Activated naive CD4-positive, alpha-beta T cell treated with anti-CD3 and anti-CD28 coated beads, Interleukin-2, amount 50 U/mL, for 72 hours (primary cell): ENCODE measurements around the gene PDE5A. TPM values are rescaled to one million over a fixed set of nuclear protein-coding genes. Genes with fewer than 3 reads are reported as not detected.

ENCODE experiments used
- ATAC-seq, 2 donors: fragments of 150-1000 bp; cut with Tn5 transposase; 2 replicates each; pipeline ENCODE4 v1.10.0; 2021; ENCODE audit warnings: mild to moderate bottlenecking in 2 of 2, moderate library complexity in 2 of 2
- DNase-seq, 2 donors: peaks; one replicate each; pipeline ENCODE4 v3.0.0; 2021 to 2022; ENCODE audit warnings: low spot score in 2 of 2
- H3K27ac Mint-ChIP-seq, 2 donors: one replicate each; pipeline ENCODE4 v1.8.0; 2022; ENCODE audit warnings: mild to moderate bottlenecking in 2 of 2, mixed read lengths in 2 of 2
- H3K36me3 Mint-ChIP-seq, 2 donors: one replicate each; pipeline ENCODE4 v1.8.0; 2022; ENCODE audit warnings: mixed read lengths in 2 of 2
- H3K9me3 Mint-ChIP-seq, 2 donors: one replicate each; pipeline ENCODE4 v1.8.0; 2022; ENCODE audit warnings: mixed read lengths in 2 of 2
- total RNA-seq, 2 donors: library from RNA; stranded (reverse); gene quantifications; one replicate each; pipeline ENCODE4 v1.2.3, GENCODE V29; 2022

The PDE5A gene
- total RNA-seq, 2 donors from 2014 or later, result 0.66 to 0.80 TPM

DNA sequence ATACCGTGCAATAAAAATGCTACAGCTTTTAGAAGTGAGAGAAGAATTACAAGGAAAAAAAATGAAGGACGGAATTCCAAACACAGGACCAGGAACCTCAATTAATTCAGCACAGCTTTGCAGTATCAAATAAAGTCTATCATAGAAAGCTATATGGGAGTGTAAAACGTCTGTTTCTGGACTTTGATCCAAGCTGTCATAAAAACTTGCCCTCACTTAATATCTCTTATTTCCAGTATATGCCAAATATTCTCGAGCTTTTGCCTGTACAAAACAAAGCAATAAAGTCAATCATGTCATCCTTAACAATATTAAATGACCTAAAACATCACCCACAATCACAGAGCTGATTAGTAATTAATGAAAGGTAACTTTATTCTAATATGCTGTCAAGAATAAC is 4.2 kb downstream of the PDE5A start:
- peaks cover 0 to 4% of the 10 kb centered on the region in 2 donors for H3K36me3 Mint-ChIP-seq
- no peaks in the 10 kb centered on the region for H3K9me3 Mint-ChIP-seq
- ATAC-seq, result no peak

DNA sequence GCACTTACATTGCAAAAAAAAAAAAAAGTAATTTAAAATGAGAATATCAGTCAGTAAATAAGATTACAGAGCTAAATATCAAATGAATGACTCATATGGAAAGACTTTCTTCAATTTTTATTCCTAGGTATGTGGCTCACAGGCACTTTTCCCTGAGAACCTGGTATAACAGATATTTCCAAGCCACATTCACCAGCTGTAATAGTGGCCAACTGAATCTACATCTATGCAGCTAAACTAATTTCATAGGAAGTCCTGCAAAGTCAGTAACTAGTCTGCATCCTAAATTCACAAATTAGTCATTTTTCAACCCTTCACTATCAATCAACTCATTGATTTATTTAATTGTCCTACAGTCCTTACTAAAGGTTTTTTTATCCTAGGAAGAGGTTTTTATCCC is 5.6 kb downstream of the PDE5A start:
- DNase-seq (no peak), ATAC-seq (no peak)
- Mint-ChIP-seq H3K9me3 (no peaks in the 10 kb centered on the region), H3K36me3 (peaks cover 0 to 4% of the 10 kb centered on the region in 2 donors), H3K27ac (no peak overlapping the region)

More for the DNA sequence above, 4.2 kb downstream of the PDE5A start:
- no peak overlapping the region for H3K27ac Mint-ChIP-seq
- DNase-seq, result no peak

DNA sequence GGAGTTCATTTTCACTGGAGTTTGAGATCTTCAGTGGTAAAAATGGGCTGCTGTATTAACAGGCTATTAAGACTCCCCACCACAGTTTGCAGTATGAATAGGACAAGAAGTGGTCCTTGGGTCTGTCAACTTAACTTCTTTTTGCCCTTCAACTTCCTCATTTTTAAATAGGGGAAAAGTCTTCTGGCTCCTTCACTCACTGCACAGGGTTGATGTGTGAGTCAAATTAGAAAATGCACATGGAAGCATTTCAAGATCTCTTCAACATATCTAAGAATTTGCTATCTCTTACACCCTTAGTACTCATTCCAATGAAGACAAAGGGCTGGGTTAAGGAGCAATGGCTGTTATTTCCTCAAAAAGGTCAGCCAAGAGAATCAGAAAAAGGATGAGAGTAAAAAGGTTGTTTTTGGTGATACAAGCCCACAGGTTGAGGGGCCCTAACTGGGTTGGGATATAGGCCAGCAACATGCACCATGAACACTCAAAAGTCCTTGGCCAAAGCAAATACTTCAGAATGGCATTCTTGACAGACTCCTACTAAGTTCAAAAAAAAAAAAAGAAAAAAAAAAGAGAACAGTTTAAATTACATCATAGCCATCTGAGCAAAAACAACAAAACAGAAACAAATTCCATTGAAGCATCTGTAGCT is 13.4 kb downstream of the PDE5A start:
- ATAC-seq (no peak), DNase-seq (no peak)
- Mint-ChIP-seq H3K9me3 (peaks cover 0 to 5% of the 10 kb centered on the region in 2 donors), H3K27ac (no peak overlapping the region), H3K36me3 (peaks cover 0 to 5% of the 10 kb centered on the region in 2 donors)

- no peaks in the 10 kb centered on the region for H3K36me3 Mint-ChIP-seq
- no peak overlapping the region for H3K27ac Mint-ChIP-seq
- DNase-seq, result no peak
- H3K9me3 Mint-ChIP-seq, result no peaks in the 10 kb centered on the region
- no peak for ATAC-seq
Measured at GRCh38 chr4:119604266-119604665, 24.3 kb downstream of the PDE5A start.

- H3K36me3 Mint-ChIP-seq, result peaks cover 0 to 12% of the 10 kb centered on the region in 2 donors
- DNase-seq (no peak), ATAC-seq (no peak)
- peaks cover 4 to 9% of the 10 kb centered on the region in 2 donors for H3K9me3 Mint-ChIP-seq
- H3K27ac Mint-ChIP-seq, result no peak overlapping the region
Measured at GRCh38 chr4:119602366-119602765, 26.2 kb downstream of the PDE5A start.

DNA sequence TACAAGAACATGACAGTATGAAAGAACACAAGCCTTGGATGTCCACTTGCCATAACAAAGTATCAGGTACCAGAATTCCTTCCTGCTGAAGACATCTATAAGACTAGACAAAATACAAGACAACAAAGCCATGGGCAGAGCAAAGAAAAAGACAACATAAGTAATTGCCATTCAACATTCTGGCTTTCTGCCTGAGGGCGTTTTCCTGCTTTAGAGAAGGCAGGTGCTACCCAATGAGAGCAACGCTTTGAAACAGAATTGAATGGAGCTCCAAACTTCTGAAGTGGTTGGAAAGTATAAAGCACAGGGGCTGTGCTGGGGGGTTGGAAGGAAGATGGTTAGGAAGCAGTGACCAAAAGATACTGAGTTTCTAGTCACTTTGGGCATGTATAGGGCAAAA is 30.1 kb downstream of the PDE5A start:
- DNase-seq (no peak), ATAC-seq (no peak)
- H3K27ac Mint-ChIP-seq, result no peak overlapping the region
- peaks cover 4 to 9% of the 10 kb centered on the region in 2 donors for H3K9me3 Mint-ChIP-seq
- peaks cover 0 to 12% of the 10 kb centered on the region in 2 donors for H3K36me3 Mint-ChIP-seq

DNA sequence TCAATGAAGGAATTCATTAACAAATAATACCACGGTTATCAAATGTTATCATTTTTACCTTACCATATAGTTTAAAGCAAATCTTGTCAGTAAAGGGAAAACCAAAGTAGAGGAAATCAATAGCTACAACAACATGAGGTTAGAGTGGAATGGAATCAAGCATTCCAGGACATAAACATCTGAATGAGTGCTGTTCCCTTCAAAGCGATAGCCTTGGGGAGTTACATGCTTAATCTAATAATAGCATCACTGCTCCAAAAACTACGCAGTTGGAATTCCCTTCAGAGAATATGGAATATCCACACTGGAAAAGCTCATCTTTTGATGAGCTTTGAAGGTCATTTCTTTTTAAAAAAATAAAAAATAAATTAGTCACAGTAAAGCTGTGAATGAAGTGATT is 31.2 kb downstream of the PDE5A start:
- DNase-seq (no peak), ATAC-seq (no peak)
- Mint-ChIP-seq H3K9me3 (peaks cover 4 to 9% of the 10 kb centered on the region in 2 donors), H3K27ac (no peak overlapping the region), H3K36me3 (peaks cover 0 to 12% of the 10 kb centered on the region in 2 donors)

GRCh38 chr4:119593698-119594097 is 34.9 kb downstream of the PDE5A start:
- Mint-ChIP-seq H3K27ac (no peak overlapping the region), H3K36me3 (peaks cover 0 to 6% of the 10 kb centered on the region in 2 donors), H3K9me3 (peaks cover 0 to 5% of the 10 kb centered on the region in 2 donors)
- ATAC-seq (no peak), DNase-seq (no peak)

DNA sequence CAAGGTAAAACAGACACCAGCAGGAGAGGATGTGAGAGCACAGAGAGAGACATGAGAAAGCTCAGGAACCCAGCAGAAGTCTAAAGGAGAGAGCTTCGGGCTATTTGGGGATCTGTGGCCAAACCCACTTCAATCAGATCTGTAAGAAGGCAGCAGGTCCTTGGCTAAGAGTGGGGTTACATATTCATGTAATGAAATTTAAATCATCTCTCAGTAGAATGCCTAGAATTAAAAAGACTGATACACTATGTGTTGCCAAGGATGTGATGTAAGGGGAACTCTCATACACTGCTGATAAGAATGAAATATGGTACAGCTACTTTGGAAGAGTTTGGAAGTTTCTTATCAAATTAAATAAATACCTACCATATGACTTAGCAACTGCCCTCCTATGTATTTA is 35.8 kb downstream of the PDE5A start:
- ATAC-seq (no peak), DNase-seq (no peak)
- Mint-ChIP-seq H3K9me3 (no peaks in the 10 kb centered on the region), H3K36me3 (no peaks in the 10 kb centered on the region), H3K27ac (no peak overlapping the region)

GRCh38 chr4:119589165-119589564 is 39.4 kb downstream of the PDE5A start:
- Mint-ChIP-seq H3K9me3 (no peaks in the 10 kb centered on the region), H3K36me3 (no peaks in the 10 kb centered on the region), H3K27ac (no peak overlapping the region)
- no peak for DNase-seq
- ATAC-seq, result no peak

DNA sequence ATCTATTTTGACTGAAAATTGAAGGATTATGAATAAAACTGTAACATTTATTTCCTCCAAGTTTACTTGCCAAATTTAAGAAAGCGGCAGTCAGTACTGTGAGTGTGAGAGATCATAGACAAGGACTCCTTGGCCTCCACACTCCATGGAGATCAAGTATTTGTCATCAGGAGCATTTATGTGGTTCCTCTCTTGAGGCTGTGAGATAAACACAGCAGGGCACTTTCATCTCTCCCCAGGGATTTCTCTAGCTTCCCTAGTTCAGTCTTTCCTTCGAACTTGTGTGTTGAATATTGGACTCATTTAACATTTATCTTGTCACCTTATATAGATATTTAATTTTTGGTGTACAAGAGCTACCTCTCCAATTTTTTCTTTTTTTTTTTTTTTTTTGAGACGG is 40.8 kb downstream of the PDE5A start:
- no peaks in the 10 kb centered on the region for H3K9me3 Mint-ChIP-seq
- ATAC-seq (no peak), DNase-seq (no peak)
- no peaks in the 10 kb centered on the region for H3K36me3 Mint-ChIP-seq
- H3K27ac Mint-ChIP-seq, result no peak overlapping the region

- DNase-seq (no peak), ATAC-seq (no peak)
- Mint-ChIP-seq H3K36me3 (no peaks in the 10 kb centered on the region), H3K9me3 (no peaks in the 10 kb centered on the region), H3K27ac (no peak overlapping the region)
Measured at GRCh38 chr4:119585771-119586170, 42.8 kb downstream of the PDE5A start.

- peaks cover 4 to 8% of the 10 kb centered on the region in 2 donors for H3K36me3 Mint-ChIP-seq
- ATAC-seq (no peak), DNase-seq (no peak)
- peaks cover 3 to 4% of the 10 kb centered on the region in 2 donors for H3K9me3 Mint-ChIP-seq
- no peak overlapping the region for H3K27ac Mint-ChIP-seq
Measured at GRCh38 chr4:119581190-119581873, 47.3 kb downstream of the PDE5A start.

GRCh38 chr4:119580293-119580692 is 48.3 kb downstream of the PDE5A start:
- no peak for DNase-seq
- no peak for ATAC-seq
- H3K9me3 Mint-ChIP-seq, result peaks cover 4 to 6% of the 10 kb centered on the region in 2 donors
- H3K27ac Mint-ChIP-seq, result no peak overlapping the region
- peaks cover 5 to 14% of the 10 kb centered on the region in 2 donors for H3K36me3 Mint-ChIP-seq

DNA sequence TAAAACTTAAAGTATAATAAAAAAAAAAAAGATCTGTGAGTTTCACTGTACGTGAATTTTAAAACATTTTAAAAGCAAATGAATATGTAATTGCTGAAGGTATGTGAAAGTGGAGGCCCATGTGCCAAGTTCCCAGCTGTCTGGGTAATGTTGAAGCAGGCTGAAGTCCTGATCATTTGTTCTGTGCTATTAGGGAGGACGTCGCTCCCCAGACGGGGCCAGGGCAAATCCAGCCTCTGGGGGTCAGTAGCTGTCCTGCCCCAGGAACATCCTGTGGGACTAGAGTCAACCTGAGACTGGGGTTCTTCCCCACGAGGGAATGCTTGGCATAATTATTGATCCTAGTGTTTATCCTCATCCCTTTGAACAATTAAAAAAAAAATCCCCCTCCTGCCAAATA is 48.8 kb downstream of the PDE5A start:
- DNase-seq (no peak), ATAC-seq (no peak)
- Mint-ChIP-seq H3K36me3 (peaks cover 9 to 16% of the 10 kb centered on the region in 2 donors), H3K27ac (no peak overlapping the region), H3K9me3 (peaks cover 4 to 7% of the 10 kb centered on the region in 2 donors)

GRCh38 chr4:119570401-119570800 is 58.2 kb downstream of the PDE5A start:
- H3K9me3 Mint-ChIP-seq, result peaks cover 0 to 7% of the 10 kb centered on the region in 2 donors
- DNase-seq (no peak), ATAC-seq (no peak)
- no peak overlapping the region for H3K27ac Mint-ChIP-seq
- H3K36me3 Mint-ChIP-seq, result peaks cover 7 to 17% of the 10 kb centered on the region in 2 donors

DNA sequence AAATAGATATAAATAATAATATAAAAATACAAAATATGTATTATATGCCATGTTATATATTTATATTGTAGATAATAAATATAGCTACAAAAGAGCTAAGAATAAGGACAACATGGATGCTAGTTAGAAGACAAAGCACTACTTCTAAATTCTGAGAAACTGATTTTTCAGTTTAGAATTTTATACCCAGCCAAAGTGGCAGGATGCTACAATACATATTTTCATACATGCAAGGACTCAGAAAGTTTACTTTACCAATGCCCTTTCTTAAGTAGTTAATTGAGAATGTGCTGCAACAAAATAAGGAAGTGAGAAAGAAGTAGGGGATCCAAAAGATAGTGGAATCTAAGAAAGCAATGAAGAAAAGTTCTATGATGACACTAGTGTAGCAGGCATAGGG is 64.5 kb downstream of the PDE5A start:
- no peak for DNase-seq
- Mint-ChIP-seq H3K9me3 (peaks cover 14 to 16% of the 10 kb centered on the region in 2 donors), H3K27ac (no peak overlapping the region), H3K36me3 (peaks cover 13 to 14% of the 10 kb centered on the region in 2 donors)
- no peak for ATAC-seq
